Activated CD8-positive, alpha-beta T cell treated with anti-CD3 and anti-CD28 coated beads, Interleukin-2, amount 10 ng/mL, durations not matched to agents 7 days and 5 days (primary cell): ENCODE results near the gene BFAR. TPM values are rescaled to one million over a fixed set of nuclear protein-coding genes. Genes with fewer than 3 reads are reported as not detected.
A peak's percentile ranks its signal among the peaks of the same experiment; 100 is the strongest.
"Not testable (repeated sequence)": the region's sequence is repeated elsewhere in the genome, so short reads cannot be mapped to it uniquely, and the experiment has no call there.

ENCODE experiments used
- ATAC-seq: fragments of 150-1000 bp; cut with Tn5 transposase; one replicate; pipeline ENCODE4 v1.10.0; 2021; ENCODE audit warnings: moderate library complexity
- CTCF ChIA-PET: fragments of 350-600 bp; sonication (Branson Sonifier 250); formaldehyde crosslinking; loops from one replicate; lab custom pipeline; 2021; ENCODE audit warnings: antibody characterized with exemption; lab: Charles Lee
- POLR2A ChIA-PET: fragments of 350-600 bp; sonication (Branson Sonifier 250); formaldehyde crosslinking; loops from one replicate; lab custom pipeline; 2021; ENCODE audit warnings: antibody characterized with exemption; lab: Charles Lee
- DNase-seq: peaks from one replicate; pipeline ENCODE4 v3.0.0-alpha.2; 2020
- H3K27ac Mint-ChIP-seq: one replicate; pipeline ENCODE4 v1.8.0; 2021; ENCODE audit warnings: mild to moderate bottlenecking, mixed read lengths
- H3K27me3 Mint-ChIP-seq: one replicate; pipeline ENCODE4 v1.8.0; 2021; ENCODE audit warnings: low read depth, mixed read lengths
- H3K36me3 Mint-ChIP-seq: one replicate; pipeline ENCODE4 v1.8.0; 2021; ENCODE audit warnings: low read depth, mixed read lengths
- H3K4me1 Mint-ChIP-seq: one replicate; pipeline ENCODE4 v1.8.0; 2021; ENCODE audit warnings: low read depth, mixed read lengths
- H3K4me3 Mint-ChIP-seq: one replicate; pipeline ENCODE4 v1.8.0; 2021; ENCODE audit warnings: mild to moderate bottlenecking, mixed read lengths
- H3K9me3 Mint-ChIP-seq: one replicate; pipeline ENCODE4 v1.8.0; 2022; ENCODE audit warnings: mixed read lengths; ENCODE audit not compliant: insufficient read depth
- total RNA-seq, 2 experiments: library from RNA; stranded (reverse); gene quantifications; one replicate each; pipeline ENCODE4 v1.2.3, GENCODE V29; 2021

Gene BFAR
- total RNA-seq, 2 experiments from 2014 or later: 65.1 to 65.7 TPM

DNA sequence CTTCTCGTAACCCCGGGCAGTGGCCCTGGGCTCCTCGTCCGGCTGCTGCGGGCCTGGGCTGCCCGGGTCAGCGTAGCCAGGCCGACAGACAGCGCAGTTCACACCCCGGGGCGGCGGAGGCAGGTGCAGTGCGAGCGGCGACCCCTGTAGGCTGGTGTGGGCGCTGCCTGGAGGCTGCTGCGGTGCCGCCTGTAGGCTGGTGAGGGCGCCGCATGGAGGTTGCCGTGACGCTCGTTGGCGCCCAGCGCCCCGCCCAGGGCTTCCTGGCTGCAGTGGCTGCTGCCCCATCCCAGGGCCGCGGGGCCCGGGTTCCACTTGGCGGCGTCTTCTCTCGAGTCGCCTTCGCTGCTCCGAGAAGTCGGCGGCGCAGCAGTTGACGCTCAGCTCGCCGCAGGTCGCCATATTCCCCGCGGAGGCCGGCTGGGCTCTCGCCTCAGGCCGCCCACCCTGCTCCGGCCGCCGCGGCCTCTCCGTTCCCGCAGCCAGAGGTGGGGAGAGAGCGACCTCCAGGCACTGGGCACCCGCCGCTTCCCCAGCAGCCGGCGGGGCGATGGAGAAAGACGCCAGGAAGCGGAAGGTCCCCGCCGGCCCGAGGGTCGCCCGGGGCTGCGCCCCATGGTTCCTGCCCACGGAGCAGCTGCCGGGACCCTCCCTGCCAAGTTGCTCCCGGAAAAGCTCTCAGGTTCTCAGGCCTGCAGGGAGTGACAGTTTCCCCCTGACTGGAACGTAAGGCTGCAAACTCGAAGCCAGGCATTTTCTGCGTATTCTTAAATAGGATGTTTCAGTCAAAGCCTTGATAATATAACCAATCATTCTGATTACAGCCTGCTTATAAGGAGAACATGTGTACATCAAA is 70.6 kb downstream of the BFAR start, which contains the start of gene NPIPA3:
Gene NPIPA3 (plus strand): TSS at position 256 of the 856 bp plus-strand sequence. CDS start 5,533 bp downstream, outside the sequence.
- POLR2A ChIA-PET, H3K27ac Mint-ChIP-seq, H3K36me3 Mint-ChIP-seq, CTCF ChIA-PET, H3K4me3 Mint-ChIP-seq, H3K9me3 Mint-ChIP-seq, H3K27me3 Mint-ChIP-seq, DNase-seq, H3K4me1 Mint-ChIP-seq: not testable (repeated sequence)
- peak; percentile 99 for ATAC-seq

Other genes with a start within 250 kb of the BFAR start
- gene PARN, start 2.7 kb upstream of the BFAR start, total RNA-seq: 10 to 100 TPM; 36.4 to 40.0 TPM
- gene PLA2G10, start 61.4 kb downstream of the BFAR start, total RNA-seq: not detected
- 1 to 10 TPM; 2.6 to 3.7 TPM for gene NPIPA3, start 70.5 kb downstream of the BFAR start, total RNA-seq
- gene NPIPA2, start 109.6 kb downstream of the BFAR start, total RNA-seq: 1 to 10 TPM; 3.2 to 3.9 TPM
- gene NOMO1, start 200.8 kb downstream of the BFAR start, total RNA-seq: 10 to 100 TPM; 37.3 to 43.4 TPM